Endometrial microvascular endothelial cells (primary cell): ENCODE data around the gene STRA6. TPM values are rescaled to one million over a fixed set of nuclear protein-coding genes. Genes with fewer than 3 reads are reported as not detected.

Experiments used
- in situ Hi-C: cut with HindIII; loops from 2 replicates; pipeline ENCODE4 v1.10.0; 2017; ENCODE audit warnings: low sequenced_read_pairs, low pct_unique_long_range_greater_than_20kb; ENCODE audit errors: inconsistent ontology term
- total RNA-seq: library from RNA; depleted of rRNA; stranded (reverse); fragments of >200 nt; gene quantifications from one replicate; pipeline ENCODE4 v1.2.3, GENCODE V29; 2015; ENCODE audit errors: inconsistent ontology term

STRA6 gene, protein sequence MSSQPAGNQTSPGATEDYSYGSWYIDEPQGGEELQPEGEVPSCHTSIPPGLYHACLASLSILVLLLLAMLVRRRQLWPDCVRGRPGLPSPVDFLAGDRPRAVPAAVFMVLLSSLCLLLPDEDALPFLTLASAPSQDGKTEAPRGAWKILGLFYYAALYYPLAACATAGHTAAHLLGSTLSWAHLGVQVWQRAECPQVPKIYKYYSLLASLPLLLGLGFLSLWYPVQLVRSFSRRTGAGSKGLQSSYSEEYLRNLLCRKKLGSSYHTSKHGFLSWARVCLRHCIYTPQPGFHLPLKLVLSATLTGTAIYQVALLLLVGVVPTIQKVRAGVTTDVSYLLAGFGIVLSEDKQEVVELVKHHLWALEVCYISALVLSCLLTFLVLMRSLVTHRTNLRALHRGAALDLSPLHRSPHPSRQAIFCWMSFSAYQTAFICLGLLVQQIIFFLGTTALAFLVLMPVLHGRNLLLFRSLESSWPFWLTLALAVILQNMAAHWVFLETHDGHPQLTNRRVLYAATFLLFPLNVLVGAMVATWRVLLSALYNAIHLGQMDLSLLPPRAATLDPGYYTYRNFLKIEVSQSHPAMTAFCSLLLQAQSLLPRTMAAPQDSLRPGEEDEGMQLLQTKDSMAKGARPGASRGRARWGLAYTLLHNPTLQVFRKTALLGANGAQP
- 0.56 TPM for total RNA-seq

DNA sequence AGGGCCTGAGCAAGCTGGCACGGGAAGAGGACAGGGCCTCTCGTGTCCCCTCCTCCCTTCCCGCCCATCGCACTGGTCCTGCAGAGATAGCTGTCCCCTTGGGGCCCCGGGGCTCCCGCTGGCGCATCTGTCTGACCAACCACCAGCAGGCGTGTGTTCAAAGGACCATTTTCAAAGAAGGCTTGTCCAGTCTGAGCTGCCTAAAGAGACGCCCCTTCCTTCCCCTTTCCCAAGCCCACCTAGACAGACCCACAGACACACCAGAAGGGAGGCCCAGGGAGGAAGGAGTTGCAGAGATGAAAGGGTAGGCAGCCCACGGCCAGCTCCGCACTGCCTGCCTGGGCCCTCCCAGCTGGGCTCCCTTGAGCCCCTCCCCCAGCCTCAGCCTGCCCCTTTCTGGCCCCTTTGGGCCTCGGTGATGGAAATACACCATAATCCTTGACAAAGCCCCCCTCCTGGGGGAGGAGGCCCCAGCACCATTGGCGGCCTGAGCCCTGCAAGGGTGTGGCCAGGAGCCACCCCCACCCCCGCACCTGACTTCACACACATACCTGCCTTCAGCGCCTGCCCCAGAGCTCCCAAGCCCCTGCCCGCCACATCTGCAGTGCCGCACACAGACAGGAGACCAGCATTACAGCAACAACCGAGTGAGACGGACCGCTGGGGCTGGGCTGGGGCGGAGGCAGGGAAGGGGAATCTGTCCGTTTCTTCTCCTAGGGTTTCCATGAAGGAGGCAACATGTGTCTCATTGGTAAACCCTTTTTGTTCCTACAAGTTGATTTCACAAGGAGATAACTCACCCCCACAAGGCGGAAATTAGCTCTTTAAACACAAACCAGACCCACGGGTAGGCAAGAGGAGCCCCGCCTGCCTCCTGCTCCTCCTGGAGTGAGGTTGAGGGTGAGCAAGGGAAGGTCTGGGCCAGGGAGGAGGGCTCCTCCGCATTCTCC lies at the start of gene STRA6:
Gene STRA6 (minus strand): TSS at position 336 of the 950 bp plus-strand sequence. CDS start 520 bp downstream, outside the sequence.
- in situ Hi-C loops = no loop called here

DNA sequence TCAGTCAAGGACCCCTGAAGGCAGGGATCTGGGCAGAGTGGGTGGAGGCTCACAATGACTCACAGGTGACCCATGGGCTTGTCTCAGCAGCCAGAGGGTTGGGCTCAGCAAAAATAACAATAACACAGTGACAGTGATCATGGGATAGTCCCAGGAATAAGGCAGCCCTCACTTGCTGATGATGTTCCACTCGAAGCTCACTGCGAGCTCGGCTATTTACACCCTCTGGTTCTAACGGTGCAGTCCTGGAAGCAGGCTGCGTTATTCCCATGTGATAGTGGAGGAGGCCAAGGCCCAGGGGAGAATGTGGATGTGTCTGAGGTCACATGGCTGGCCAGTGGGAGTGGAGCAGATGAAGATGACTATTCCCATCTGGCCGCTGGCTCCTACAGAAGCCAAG lies 49.7 kb upstream of the STRA6 start:
- in situ Hi-C loops = no loop called here

DNA sequence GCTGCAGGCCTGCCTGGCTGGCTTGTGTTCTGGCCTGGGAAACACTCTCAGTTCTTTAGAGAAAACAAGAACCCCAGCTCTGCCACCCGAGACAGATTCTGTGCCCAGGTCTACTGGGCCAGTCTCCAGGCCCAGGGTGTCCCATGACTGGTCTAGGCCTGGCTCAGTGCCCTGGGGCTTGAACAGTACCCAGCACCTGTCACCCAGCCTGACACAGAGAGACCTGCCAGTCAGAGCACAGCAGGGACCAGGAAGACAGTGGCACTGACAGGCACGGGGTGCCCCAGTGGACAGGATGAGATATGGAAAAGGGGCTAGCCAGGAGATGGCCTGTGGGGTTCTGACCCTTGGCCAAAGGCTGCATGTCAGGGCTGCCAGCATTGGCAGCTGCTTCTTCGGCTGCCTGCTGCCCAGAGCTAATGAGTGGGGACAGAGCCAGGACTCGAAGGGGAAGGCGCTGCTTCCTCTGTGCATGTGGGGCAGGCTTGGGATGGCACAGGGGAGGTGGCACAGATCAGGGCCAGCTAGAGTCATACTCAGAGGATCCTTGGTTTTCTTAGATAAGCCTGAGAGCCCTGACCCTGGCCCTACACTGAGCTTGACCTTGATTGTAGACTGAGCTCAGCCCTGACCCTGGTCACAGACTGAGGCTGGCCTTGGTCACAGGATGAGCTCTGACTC lies 48.7 kb upstream of the STRA6 start:
- in situ Hi-C loops = no loop called here

DNA sequence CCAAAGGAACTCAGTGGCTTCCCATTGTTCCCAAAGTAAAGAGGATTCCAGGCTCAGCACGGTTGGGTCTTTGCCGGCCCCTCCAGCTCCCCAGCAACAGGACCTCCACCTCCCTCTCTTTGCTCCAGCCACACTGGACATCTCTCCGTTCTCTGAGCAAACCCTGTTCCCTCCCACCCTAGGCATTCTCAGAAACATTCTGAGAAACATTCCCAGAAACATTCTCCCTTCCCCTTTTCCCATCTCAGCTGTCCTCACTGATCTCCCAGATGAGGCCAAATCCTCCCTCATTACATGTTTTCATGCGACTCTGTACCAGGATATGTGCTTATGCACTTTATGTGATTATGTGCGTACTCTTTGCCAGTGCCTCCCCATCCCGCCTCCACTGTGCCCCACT lies 47.7 kb upstream of the STRA6 start:
- in situ Hi-C loops = no loop called here

DNA sequence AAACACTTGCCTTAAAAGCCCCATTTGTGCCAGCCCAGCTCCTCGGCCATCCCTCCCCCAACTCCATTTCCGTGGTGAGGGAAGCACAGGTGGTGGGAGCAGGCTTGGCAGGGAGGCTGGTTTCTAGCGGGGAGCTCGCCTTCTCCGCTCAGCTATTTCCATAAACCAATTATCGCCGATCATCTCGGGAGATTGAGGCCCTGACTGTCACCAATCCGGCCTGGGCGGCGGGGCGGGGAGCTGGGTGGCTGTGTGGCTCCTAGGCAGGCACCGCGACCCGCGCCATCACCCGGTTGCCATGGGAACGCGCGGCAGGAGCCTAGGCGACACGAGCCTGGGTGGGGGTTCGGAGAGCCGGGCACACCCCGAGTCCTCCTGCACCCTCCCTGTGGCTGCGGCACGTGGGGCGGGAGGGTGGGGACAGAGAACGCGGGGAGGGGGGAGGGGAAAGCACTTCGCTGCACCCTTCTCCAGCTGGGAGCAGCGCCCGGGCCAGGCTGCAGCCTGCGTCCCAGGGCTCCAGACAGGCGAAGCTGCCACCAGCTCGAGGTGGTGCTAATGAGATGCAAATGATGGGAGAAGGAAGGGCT lies 42.9 kb upstream of the STRA6 start:
- in situ Hi-C loops = no loop called here

DNA sequence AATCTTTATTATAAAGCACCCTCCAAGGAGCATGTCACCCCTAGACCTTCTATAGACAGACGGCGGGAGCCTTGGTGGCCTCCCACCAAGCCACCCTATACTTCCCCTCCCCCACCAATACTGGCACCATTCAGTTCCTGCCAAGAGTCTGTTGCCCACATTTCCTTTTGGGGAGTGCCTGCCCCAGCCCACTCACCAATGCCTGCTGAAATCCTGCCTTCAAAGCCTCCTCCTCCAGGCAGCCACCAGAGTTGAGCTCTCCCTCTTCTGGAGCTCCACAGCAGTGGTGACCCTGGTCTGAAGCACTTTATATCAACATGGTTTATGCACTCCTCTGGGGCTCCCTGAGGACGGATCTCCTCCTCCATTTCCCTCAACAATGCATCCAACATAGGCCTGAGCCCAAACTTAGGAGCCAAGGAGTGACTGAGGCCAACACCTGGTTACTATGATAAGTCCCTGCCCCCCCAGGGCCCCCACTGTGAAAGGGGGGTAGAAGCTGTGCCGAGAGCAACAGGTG lies 42.3 kb upstream of the STRA6 start:
- in situ Hi-C loops = no loop called here

- in situ Hi-C loops = no loop called here
Measured at GRCh38 chr15:74243431-74243830, 40.8 kb upstream of the STRA6 start.

DNA sequence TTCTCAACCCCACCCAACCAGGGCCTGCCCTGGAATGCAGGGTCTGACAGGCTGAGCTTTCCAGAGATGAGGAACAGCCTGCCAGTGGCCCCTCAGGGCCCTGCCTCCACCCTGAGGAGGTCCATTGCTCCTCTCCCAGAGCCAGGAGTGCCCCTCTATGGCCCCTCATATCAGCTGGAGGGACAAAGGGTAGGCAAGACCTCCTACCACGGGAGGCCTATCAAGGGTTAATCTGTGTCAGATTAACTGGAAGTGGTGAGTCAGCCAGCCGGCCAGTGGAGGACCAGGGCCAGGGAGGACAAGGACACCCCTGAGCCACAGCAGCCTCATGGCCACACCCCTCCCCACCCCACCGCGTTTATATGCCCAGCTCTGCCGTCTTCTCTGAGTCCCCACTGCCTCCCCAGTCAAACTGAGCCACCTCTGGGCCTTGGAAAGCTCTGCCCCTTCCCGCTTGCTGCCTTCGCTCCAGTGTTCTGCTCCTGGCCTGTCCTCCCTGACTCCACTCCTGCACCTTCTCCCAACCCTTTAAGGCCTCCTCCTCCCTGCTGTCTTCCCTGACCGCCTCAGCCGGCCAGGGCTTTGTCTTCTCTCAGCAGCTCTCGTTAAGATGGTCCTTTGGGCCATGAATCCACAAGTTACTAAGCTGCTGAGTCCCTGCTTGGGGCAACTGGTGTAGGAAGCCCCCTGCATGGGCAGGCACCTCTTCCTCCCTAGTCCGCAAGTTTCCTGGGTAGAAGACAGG lies 40.0 kb upstream of the STRA6 start:
- in situ Hi-C loops = no loop called here

GRCh38 chr15:74240897-74241614 lies 38.5 kb upstream of the STRA6 start:
- in situ Hi-C loops = no loop called here

GRCh38 chr15:74240002-74240568 lies 37.5 kb upstream of the STRA6 start:
- in situ Hi-C loops = no loop called here

DNA sequence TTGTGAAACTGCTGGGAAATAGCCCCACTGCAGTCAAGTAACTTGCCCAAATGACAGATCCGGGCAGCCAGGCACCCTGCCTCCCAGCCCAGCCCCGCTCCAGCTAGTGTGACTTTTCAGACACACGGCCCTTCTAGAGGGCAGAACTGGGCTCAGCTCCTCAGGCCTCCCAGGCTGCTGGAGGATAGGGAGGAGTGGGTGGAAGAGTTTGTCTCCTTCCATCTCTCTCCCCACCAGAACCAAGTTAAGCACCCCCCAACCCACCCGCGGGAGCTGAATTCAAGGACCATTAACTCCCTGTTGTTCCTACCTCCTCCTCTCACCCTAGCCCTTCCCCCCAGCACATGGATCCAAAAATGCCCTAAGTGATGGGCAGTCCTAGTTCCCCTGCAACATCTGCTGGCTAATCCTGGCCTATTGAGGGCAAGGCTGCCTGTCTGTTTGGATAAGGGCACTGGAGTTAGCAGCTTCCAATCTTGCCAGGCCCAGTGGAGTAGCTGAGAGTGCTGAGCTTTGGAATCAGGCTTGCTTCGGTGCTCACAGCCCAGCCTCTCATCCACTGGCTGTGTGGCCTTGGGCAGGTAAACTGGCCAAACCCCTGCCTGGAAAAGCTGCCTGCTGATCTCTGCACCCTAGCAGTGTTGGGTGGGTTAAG lies 36.6 kb upstream of the STRA6 start:
- in situ Hi-C loops = no loop called here

GRCh38 chr15:74235962-74236361 lies 33.4 kb upstream of the STRA6 start, which contains the start of gene CCDC33:
TSS of gene CCDC33 (plus strand) at chr15:74236326. CDS start at chr15:74236720, 394 bp downstream.
- in situ Hi-C loops = no loop called here

DNA sequence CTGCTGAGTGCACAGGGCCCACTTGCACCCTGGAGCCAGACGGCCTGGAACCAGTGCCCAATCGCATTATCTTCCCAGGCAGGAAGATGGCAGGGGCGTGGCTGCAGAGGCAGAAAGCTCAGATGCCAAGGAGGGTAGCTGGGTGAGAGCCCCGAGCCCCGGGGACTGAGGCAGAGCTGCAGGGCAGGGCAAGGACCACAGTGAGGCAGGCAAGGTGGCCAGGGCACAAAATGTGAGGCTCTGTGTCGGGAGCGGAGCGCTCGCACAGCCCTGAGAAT lies 31.9 kb upstream of the STRA6 start:
- in situ Hi-C loops = no loop called here

DNA sequence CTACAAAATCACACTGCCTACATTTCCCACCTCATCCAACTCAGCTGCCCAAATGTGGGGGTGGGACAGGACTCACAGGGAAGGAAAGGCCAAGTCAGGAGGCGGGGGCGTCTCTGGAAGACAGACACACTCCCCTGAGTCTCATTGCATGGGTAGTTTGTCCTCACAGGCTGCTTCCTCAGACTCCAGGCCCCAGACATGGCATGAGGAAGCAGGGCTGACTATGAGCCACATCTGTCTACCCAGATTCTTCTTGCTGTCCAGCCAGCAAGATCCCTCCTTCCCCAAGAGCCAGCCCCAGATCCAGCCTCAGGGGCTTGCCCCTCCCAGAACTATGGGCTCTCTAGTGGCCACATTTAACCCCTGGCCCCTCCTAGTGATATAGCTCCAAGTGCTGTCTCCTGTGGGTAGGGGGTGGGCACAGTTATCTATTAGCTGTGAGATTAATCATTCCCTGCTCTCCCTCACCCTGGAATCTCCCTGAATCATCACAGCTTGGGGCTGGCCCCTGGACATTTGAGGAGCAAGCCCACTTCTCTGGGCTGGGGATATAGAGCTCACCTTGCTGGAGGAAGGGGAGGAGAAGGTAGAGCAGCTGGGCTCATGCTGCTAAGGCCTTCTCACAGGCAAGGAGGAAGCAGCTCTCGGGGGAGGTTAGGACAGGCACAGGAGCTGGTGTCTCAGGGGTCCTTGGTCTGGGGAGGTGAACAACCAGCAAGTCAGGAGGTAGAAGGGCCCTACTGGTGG lies 31.4 kb upstream of the STRA6 start:
- in situ Hi-C loops = no loop called here

GRCh38 chr15:74233373-74233772 lies 30.8 kb upstream of the STRA6 start:
- in situ Hi-C loops = no loop called here

GRCh38 chr15:74231475-74231874 lies 28.9 kb upstream of the STRA6 start:
- in situ Hi-C loops = no loop called here
